Glomerular visceral epithelial cell (primary cell): ENCODE results near the gene HNRNPK.

ENCODE experiments used
- DNase-seq: peaks from one replicate; pipeline ENCODE4 v3.0.0-alpha.2; 2016; ENCODE audit errors: extremely low spot score

Gene HNRNPK

DNA sequence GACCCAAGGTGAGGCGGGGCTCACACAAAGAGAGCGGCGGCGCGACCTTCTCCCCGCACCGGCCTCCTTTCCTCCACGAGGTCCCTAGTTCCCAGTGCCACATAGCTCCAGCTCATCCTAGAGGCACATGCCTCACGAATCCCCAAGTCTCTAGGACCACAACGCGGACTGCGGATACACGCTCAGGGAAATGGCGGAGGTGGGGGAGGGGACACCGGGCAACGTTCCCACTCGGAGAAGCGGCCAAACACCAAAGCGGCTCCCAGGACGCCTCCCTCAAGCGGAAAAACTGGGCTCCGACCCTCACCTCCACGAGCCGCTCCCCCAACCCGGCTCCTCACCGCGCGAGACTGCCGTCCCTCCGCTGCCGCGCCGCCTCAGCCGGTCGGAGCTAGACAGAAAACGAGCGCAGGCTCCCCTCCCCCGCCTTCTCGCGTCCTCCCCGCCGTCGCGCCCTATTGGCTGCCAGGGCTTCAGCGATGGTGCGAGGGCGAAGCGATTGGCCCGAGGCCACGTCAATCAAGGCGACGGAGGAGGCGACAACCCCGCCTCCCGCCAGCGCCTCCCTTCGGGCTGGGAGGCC, at the start of gene HNRNPK:
Gene HNRNPK (minus strand): TSS at position 404 of the 583 bp plus-strand sequence. CDS start 1,963 bp downstream, outside the sequence.
- peak; percentile 98 for DNase-seq

DNA sequence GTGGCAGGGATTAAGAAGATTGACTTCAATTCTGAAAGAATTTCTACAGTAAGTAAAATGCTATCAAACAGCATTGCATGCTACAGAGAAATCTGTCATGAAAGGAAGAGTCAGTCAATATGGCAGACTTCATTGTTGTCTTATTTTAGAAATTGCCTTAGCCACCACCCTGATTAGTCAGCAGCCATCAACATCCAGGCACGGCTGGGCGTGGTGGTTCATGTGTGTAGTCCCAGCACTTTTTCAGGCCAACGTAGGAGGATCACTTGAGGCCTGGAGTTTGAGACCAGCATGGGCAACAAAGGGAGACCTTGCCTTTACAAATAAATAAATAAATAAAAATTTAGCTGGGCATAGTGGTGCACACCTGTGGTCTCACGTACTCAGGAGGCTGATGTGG, 47.2 kb upstream of the HNRNPK start:
- DNase-seq = no peak

DNA sequence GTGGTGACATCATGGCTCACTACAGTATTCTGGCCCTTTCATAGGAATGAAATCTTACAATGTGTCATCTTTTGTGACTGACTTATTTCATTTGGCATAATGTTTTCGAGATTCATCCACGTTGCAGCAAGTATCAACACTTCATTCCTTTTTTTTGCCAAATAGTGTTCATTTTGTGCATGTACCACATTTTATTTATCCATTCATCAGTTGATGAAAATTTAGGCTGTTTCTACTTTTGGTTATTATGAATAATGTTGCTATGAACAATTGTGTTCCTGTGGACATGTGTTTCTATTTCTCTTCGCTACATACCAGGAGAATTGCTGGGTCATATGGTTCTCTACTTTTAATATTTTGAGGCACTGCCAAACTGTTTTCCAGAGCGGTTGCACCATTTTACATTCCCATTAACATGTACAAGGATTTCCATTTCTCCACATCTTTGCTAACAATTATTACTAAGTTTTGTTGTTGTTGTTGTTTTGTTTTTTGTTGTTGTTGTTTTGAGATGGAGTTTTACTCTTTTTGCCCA, 44.1 kb upstream of the HNRNPK start:
- no peak for DNase-seq

DNA sequence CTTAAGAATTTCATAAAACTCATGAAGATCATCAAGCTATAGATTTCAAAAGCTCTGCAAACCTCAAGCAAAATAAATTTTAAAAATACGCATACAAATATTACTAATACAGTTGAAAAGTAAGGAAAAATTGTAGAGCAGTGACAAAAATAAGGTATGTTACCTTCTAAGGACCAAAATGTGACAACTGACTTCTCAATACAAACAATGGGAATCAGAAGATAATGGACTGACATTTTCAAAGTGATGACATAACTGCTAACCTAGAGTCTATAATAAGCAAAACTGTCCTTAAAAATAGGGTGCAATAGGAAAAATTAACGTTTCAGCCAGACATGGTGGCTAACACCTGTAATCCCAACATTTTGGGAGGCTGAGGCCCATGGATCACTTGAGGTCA, 27.6 kb upstream of the HNRNPK start:
- DNase-seq = no peak

DNA sequence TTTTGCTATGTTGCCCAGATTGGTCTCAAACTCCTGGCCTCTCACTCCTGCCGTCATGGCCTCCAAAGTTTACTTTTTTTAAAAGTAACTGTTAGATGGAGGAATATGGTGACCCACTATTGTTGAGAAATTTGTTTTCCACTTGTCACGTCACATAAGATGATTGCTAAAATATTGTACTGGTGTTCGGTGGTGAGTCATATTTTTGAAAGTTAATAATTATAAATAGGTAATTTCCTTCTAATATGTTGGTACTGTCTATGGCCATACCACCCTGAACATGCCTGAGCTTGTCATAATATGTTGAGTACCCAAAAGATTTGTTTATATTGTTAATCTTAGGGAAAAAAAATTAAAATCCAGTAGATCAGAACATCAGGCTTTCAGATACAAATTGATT, 23.2 kb upstream of the HNRNPK start:
- no peak for DNase-seq

DNA sequence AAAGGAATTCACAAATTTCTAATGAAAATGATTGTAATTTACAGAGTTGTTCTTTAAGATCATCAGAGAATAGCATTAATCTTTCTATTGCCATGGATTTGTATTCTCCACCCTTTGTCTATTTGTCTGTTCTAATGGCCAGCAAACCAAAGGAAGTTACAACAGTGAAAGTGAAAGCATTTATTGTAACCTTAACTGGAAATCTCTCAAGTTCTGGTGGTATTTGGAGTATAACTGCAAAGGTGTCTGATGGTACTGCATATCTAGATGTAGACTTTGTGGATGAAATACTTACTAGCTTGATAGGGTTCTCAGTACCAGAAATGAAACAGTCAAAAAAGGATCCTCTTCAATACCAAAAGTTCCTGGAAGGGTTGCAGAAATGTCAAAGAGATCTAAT, 22.3 kb upstream of the HNRNPK start:
- DNase-seq = peak; percentile 23

DNA sequence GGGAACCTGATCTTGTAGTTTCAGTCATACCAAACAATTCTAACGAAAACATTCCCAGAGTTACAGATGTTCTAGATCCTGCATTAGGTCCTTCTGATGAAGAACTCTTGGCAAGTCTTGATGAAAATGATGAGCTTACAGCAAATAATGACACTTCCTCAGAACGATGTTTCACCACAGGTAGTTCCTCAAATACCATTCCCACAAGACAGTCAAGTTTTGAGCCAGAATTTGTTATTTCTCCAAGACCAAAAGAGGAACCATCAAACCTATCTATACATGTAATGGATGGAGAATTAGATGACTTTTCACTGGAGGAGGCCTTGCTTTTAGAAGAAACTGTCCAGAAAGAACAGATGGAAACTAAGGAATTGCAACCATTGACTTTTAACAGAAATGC, 21.6 kb upstream of the HNRNPK start:
- DNase-seq = no peak

DNA sequence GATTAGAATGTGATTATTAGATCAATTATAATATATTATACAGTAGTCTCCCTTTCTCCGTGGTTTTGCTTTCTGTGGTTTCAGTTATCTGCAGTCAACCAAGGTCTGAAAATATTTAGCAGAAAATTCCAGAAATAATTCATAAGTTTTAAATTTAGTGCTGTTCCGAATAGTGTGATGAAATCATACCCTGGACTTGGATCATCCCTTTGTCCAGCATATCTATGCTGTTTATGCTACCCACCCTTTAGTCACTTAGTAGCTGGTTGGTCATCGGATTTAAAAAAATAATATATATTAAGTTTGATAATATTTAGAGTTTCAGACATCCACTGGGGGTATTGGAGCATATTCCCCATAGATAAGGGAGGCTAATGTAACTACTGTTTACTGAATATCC, 20.2 kb upstream of the HNRNPK start:
- DNase-seq = no peak

DNA sequence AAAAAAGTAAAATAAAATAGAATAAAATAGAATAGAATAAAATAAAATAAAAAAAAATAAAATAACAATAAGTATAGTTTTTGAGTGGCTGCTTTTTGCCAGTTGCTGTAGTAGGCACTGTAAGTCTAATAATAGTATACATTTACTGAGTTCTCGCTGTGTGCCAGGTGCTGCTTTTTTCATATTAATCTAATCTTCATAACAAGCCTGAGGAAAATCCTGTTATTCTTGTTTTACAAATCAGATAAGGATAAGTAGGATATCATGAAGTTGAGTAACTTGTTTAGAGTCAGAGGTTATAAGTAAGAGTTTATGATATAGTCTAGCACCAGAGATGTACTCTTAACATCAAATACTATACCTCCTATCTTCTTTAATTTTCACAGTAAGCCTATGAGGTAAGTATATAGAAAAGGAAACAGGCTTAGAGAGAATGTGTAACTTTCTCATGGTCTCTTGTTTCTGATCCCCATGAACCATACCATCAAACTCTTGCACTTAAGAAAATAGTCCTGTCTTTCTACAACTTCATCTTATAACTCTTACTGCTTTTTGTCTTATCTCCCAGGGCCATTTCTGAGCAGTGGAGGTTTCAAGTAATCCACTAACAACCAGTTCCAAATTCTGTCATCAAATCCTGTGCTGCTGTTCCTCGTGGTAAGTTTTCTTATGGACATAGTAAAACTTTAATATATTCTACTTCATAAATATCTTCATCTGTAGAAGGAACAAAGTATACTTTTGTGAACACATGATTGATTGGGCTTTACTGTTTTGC, 19.3 kb upstream of the HNRNPK start:
- no peak for DNase-seq

DNA sequence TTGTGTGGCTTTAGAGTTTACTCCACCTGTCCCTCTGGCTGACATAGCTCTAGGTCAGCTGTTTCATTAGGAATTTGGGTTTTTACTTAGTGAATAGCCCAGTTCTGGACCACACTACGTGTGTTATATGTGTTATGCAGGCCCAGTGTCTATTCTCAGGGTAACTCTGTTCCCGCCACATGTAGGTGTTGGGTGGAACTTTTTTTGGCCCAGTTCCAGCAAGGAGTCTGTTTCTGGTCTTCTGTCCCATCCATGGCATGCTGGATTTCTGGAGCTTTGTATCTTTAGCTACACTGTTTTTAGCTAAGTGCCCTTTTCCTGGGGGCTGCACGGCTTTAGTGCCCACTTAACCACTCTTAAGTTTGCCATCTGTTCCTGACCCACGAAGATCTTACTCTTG, 16.1 kb upstream of the HNRNPK start:
- no peak for DNase-seq

DNA sequence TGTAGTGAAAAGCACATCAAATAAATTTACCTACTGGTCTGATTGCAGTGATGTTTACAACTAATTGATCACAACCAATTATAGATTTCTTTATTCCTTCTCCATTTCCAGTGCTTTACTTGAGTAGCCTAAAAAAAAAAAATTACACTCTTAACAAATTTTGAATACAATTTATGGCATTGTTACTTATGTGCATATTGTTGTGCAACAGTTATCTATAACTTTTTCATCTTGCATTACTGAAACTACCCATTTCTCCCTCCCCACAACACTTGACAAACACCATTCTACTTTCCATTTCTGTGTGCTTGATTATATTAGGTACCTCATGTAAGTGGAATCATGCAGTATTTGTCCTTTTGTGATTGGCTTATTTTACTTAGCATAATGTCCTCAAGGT, 12.9 kb upstream of the HNRNPK start:
- no peak for DNase-seq

DNA sequence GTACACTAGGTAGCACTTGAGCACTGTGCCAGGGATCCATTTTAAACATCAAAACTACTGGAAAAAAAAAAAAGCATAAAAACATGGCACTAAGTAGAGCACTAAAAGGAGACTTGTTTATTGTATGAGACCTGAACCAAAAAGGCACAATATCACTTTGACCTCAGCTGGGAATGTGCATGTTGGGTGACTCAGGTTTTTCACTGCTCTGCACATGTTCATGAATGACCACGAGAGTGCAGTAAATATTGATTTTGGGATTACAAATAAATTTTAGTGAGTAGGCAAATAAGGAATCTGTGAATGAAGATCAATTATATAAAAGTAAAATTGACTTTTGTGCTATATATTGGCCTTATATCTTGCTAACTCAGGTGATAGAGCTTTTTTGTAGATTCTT, 12.4 kb upstream of the HNRNPK start:
- no peak for DNase-seq

DNA sequence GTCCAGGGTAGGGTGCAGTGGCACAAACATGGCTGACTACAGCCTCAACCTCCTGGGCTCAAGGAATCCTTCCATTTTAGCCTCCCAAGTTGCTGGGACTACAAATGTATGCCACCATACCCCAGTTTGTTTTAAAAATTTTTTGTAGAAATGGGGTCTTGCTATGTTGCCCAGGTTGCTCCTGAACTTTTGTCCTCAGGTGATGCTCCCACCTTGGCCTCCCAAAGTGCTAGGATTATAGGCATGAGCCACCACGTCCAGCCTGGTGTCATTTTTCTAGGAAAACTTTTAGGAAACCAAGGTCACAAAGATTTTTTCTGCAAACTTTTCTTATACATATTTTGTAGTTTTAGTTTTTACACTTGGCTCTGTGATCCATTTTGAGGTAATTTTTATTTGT, 11.3 kb upstream of the HNRNPK start:
- DNase-seq = no peak

DNA sequence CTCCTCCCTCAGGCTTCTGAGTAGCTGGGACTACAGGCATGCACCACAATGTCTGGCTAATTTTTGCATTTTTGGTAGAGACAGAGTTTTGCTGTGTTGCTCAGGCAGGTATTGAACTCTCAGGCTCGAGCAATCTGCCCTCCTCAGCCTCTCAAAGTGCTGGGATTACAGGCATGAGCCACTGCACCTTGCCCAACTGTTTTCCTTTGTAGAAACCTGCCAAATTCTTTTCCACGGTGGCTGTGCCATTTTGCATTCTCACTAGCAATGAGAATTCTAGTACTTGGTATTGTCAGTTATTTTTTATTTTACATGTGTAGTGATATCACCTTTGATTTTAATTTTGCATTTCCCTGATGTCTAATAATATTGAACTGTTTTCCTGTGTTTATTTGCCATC, 8.4 kb upstream of the HNRNPK start:
- no peak for DNase-seq

DNA sequence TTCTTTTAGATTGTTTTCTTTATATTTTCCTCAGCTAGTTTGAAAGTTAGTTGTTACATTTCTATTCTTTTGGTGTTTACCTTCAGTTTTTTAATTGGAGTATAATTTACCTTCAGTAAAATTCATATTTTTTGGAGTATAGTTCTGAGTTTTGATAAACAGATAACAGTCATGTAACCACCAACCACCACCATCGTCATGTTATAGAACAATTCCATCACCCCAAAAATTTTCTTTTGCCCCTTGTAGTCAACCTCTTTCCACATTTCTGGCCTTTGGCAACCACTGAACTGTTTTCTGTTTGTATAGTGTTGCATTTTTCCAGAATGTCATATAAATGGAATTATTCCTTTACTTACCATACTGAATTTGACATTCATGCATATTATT, 7.4 kb upstream of the HNRNPK start:
- no peak for DNase-seq

DNA sequence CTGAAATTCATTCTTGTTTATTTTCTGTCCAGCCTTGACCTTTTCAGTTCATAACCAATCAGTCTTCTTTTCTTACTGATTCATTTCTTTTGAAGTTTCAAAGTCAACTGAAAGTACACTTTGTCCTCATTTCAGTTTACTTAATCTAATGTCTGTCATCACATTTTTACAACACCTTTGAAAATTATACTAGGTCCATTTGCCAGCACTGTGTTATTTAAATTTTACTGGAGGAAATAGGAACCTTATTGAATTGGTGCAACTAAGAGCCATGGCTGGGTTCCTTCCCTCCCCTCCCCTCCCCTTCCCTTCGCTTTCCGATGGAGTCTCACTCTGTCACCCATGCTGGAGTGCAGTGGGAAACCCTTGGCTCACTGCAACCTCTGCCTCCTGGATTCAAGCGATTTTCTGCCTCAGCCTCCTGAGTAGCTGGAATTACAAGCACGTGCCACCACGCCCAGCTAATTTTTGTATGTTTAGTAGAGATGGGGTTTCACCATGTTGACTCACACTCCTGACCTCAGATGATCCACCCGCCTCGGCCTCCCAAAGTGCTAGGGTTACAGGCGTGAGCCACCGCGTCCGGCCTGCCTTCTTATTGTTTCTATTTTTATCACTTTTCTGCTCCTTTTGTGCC, 6.9 kb upstream of the HNRNPK start:
- DNase-seq = no peak

DNA sequence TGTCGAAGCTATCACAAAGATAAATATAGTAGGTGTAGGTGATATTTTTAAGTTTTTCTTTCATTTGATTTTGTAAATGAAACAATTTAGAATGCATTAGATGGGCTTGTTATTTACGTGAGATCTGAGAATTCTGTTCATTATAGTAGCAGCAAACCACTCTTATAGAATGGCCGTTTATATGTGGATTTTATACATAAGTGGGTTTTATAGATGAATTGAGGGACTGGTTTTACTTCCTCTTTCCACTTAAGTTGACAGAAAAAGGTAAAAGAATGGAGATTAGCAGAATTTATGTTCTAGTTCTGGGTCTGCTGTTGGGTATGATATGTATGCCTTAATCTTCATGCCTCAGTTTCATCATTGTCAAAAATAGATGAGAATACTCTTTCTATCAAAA, 6.2 kb upstream of the HNRNPK start:
- no peak for DNase-seq

DNA sequence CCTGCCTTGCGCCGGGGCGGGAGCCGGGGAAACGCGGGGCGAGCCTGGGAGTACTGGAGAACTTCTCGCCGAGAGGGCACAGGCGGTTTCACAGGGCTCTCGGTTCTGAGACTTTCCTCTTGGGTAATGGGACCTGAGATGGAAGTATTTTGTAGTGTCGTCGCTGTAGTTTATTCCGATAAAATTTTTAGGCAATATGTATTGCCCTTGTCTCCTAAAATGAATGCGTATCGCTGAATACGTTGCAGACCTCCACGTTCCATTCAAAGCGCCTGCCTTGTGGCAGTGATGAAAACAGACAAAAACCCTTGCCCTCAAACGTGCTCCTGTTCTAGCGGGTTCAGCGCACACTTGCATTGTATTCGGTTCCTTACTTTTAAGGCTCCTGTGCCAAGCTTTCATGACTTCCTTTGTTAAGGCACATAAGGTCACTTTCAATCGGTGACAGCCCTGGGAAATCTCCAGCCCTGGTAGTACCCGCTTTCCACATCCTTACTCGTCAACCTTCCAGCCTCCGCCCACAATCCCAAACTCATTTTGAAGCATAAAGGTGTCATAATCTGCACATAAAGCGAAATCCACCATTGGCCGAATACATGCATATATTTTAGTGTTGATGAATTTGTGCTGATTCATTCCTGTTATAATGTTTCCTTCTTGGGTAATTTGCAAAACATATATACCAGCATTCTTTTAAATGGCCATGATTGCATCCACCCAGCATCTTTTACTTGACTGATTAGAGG, 1.3 kb upstream of the HNRNPK start:
- peak; percentile 40 for DNase-seq

DNA sequence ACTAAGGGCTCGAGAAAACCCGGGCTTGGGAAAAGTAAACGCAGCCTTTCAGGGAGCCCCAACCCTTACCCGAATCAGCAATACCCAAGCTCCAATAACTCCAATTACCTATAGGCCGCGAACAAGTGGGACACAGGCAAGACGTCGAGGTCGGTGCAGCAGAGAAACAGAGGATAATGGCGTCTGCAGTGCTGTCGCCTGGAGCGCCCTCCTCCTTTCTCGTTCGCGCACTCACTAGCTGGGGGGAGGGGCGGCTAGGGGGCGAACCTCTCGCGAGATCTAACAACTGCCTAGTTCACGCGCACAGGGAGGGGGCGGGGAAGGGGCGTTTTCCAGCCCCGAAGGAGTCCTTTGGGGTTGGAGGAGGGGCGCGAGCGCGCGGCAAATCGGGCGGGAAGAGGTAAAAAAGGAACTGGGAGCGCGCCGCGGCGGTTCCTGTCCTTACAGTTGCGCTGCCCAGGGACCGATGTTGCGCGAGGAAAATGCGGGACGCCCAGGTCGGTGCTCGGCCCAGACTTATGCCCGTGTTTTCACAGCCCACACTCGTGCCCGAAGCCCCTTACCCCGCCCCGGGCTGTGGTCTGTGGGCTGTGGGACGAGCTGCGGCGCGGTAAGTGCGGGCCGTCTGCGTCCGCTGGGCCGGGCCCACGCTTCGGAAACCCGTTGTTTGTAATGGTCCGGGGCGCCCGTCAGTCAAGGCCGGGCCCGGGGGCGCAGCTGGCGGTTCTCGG, 545 bp upstream of the HNRNPK start, which contains the start of gene RMI1:
Gene RMI1 (plus strand): TSS at position 411 of the 731 bp plus-strand sequence. CDS start 20,182 bp downstream, outside the sequence.
- peak; percentile 99 for DNase-seq

DNA sequence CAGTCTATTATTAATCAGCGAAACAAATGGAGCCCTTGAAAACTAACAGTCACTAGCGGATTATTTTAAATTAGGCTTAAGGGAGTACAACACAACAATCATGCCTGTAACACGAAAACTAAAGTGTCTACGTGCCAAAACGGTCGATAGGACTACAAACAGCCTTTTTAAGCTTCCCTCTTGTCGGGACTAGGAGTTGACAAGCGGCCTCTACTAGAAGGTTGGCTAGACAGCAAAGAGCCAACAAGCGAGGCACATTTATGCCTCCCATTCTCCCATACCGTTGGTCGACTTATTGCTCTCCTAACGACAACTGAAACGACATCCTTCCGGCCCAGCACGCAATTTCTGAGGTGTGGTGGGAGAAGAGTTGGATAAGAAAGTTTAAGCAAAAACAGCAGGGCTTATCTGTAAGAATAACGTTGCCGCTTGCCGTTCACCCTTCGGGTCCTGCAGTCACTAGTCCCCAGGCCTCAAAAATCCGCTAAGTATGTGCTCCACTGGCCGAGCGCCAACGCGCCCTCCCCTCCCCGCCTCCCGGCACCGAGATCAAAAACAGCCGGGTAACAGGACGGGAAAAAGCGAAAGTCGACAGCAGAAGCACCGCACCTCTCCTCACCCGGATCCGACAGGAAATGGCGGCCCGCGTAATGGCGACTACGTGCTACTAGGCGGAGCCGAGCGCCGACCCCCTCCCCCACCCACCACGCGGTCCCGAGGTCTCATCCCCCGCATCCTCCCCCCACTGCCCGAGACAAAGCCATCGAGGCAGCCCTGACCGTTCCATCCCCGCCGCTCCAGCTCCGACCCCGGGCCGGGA, 813 bp downstream of the HNRNPK start:
- DNase-seq = peak; percentile 85

DNA sequence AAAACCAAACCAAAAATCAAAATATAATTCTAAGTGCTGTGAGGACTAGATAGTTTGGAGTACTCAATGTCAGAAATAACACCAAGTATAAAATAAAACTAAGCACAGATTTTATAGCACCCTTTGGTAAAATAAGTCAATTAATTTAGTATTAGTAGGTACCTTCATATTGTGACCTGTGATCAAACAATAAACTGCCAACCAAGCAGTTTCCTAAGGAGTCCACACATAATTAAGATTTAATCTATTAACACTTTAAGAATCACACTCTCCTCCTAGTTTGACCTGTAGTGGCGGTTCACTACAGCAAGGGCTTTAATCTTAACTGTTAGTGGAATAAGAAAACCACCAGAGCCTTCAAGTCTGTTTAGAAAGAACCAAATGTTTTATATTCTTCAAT, 2.8 kb downstream of the HNRNPK start:
- no peak for DNase-seq
